H1 (cell line): Measurements from ENCODE around the gene CRACDL. TPM values are rescaled to one million over a fixed set of nuclear protein-coding genes. Genes with fewer than 3 reads are reported as not detected.

ENCODE experiments used
- CTCF ChIA-PET: fragments of 300-600 bp; sonication (Branson Sonifier 250); formaldehyde crosslinking; loops from one replicate; lab custom pipeline; 2021; ENCODE audit not compliant: partially characterized antibody; lab: Charles Lee
- POLR2A ChIA-PET: fragments of 300-600 bp; sonication (Branson Sonifier 250); formaldehyde crosslinking; loops from one replicate; lab custom pipeline; 2021; ENCODE audit warnings: inconsistent platforms; ENCODE audit not compliant: partially characterized antibody; lab: Charles Lee
- DNase-seq, 2 experiments: peaks; one replicate each; pipeline versions ENCODE4 v3.0.0 to v3.0.0-alpha.2; 2010 to 2022; ENCODE audit warnings: low spot score in 2 of 2, low read depth in 1 of 2, mixed read lengths in 1 of 2
- FAIRE-seq: peaks from 2 replicates; lab custom pipeline; 2011; peaks lifted over from hg19 to GRCh38; lab: Jason Lieb, UNC
- H2AFZ ChIP-seq: 2 replicates; pipeline ENCODE4 v1.8.1; 2012; ENCODE audit warnings: low read length, inconsistent platforms
- H2AK5ac ChIP-seq: 2 replicates; pipeline ENCODE4 v1.6.1; 2013; ENCODE audit warnings: low read depth, low read length
- H2BK120ac ChIP-seq: replicated peaks from 2 replicates; pipeline ENCODE3; 2013; ENCODE audit warnings: low read depth, low read length, inconsistent platforms
- H2BK12ac ChIP-seq: 2 replicates; pipeline ENCODE4 v1.6.1; 2013; ENCODE audit warnings: low read depth, low read length
- H2BK15ac ChIP-seq: 2 replicates; pipeline ENCODE4 v1.6.1; 2013; ENCODE audit warnings: low read length
- H2BK20ac ChIP-seq: 2 replicates; pipeline ENCODE4 v1.6.1; 2013; ENCODE audit warnings: low read length
- H2BK5ac ChIP-seq: 2 replicates; pipeline ENCODE4 v1.6.1; 2013; ENCODE audit warnings: low read depth, low read length
- H3K14ac ChIP-seq: 2 replicates; pipeline ENCODE4 v1.6.1; 2013; ENCODE audit warnings: inconsistent platforms; ENCODE audit not compliant: insufficient read length
- H3K18ac ChIP-seq: 2 replicates; pipeline ENCODE4 v1.6.1; 2013; ENCODE audit warnings: low read length; ENCODE audit errors: extremely low read depth
- H3K23ac ChIP-seq: 2 replicates; pipeline ENCODE4 v1.6.1; 2013; ENCODE audit warnings: inconsistent platforms; ENCODE audit not compliant: insufficient read length
- H3K23me2 ChIP-seq: 2 replicates; pipeline ENCODE4 v1.6.1; 2013; ENCODE audit warnings: low read depth, low read length
- H3K27ac ChIP-seq: 2 replicates; pipeline ENCODE4 v1.6.1; 2011; ENCODE audit warnings: low read depth, low read length, inconsistent platforms
- H3K27me3 ChIP-seq, 4 experiments: replicated peaks in 1 of 4; 1 replicate in 1 of 4; 2 replicates in 3 of 4; pipeline versions ENCODE4 v1.6.1 to v1.8.1; 2011 to 2013; ENCODE audit warnings: low read length in 3 of 4, mild to moderate bottlenecking in 3 of 4, inconsistent platforms in 2 of 4, mixed read lengths in 2 of 4, moderate library complexity in 1 of 4; ENCODE audit not compliant: control insufficient read depth in 3 of 4, insufficient read depth in 3 of 4; ENCODE audit errors: extremely low read depth in 1 of 4
- H3K36me3 ChIP-seq, 4 experiments: 2 replicates each; pipeline versions ENCODE4 v1.6.1 to v1.8.1; 2011 to 2013; ENCODE audit warnings: mild to moderate bottlenecking in 4 of 4, low read length in 3 of 4, moderate library complexity in 2 of 4, control low read depth in 1 of 4, inconsistent platforms in 1 of 4; ENCODE audit not compliant: insufficient read depth in 4 of 4, control insufficient read depth in 2 of 4
- H3K4ac ChIP-seq: replicated peaks from 2 replicates; pipeline ENCODE3; 2013; ENCODE audit warnings: low read length, low read depth, mixed read lengths, inconsistent platforms; ENCODE audit not compliant: insufficient read length
- H3K4me1 ChIP-seq, 4 experiments: replicated peaks in 1 of 4; 1 replicate in 1 of 4; 2 replicates in 3 of 4; pipeline versions ENCODE4 v1.6.1 to v1.8.1; 2011 to 2013; ENCODE audit warnings: low read length in 3 of 4, inconsistent platforms in 2 of 4, mixed read lengths in 1 of 4; ENCODE audit not compliant: insufficient read depth in 4 of 4, control insufficient read depth in 3 of 4
- H3K4me2 ChIP-seq, 2 experiments: 2 replicates each; pipeline versions ENCODE4 v1.6.1 to v1.8.1; 2011 to 2013; ENCODE audit warnings: low read depth in 2 of 2, low read length in 2 of 2, control low read depth in 1 of 2, inconsistent platforms in 1 of 2, mild to moderate bottlenecking in 1 of 2; ENCODE audit not compliant: insufficient read depth in 1 of 2
- H3K4me3 ChIP-seq, 4 experiments: fragments of 200-600, 300-600 bp in 1 of 4; sonication (generic), shearing (Covaris generic), sonication (Bioruptor Twin) in 1 of 4; 2 replicates each; pipeline versions ENCODE4 v1.5.1 to v1.8.1; 2011 to 2016; ENCODE audit warnings: low read length in 4 of 4, low read depth in 3 of 4, control low read depth in 2 of 4, inconsistent platforms in 2 of 4, mild to moderate bottlenecking in 2 of 4, mixed read lengths in 1 of 4, moderate library complexity in 1 of 4; ENCODE audit not compliant: insufficient read depth in 2 of 4; ENCODE audit errors: extremely low read depth in 1 of 4
- H3K56ac ChIP-seq: replicated peaks from 2 replicates; pipeline ENCODE3; 2013; ENCODE audit warnings: low read depth, mild to moderate bottlenecking, mixed read lengths, low read length, inconsistent platforms; ENCODE audit not compliant: insufficient read length
- H3K79me1 ChIP-seq: 2 replicates; pipeline ENCODE4 v1.6.1; 2013; ENCODE audit warnings: low read depth, low read length, control low read depth
- H3K79me2 ChIP-seq, 2 experiments: 2 replicates each; pipeline versions ENCODE4 v1.6.1 to v1.8.1; 2012 to 2013; ENCODE audit warnings: low read length in 2 of 2, mild to moderate bottlenecking in 2 of 2, inconsistent platforms in 1 of 2; ENCODE audit not compliant: insufficient read depth in 2 of 2, control insufficient read depth in 1 of 2
- H3K9ac ChIP-seq, 4 experiments: replicated peaks in 1 of 4; 1 replicate in 1 of 4; 2 replicates in 3 of 4; pipeline versions ENCODE4 v1.6.1 to v1.8.1; 2011 to 2013; ENCODE audit warnings: low read depth in 3 of 4, low read length in 3 of 4, control low read depth in 2 of 4, mild to moderate bottlenecking in 2 of 4, moderate library complexity in 2 of 4, inconsistent platforms in 1 of 4; ENCODE audit errors: extremely low read depth in 1 of 4
- H3K9me3 ChIP-seq, 2 experiments: 2 replicates each; pipeline versions ENCODE4 v1.6.1 to v1.8.1; 2012 to 2013; ENCODE audit warnings: mild to moderate bottlenecking in 2 of 2, moderate library complexity in 2 of 2, control low read depth in 1 of 2, inconsistent platforms in 1 of 2, low read depth in 1 of 2, low read length in 1 of 2, mixed read lengths in 1 of 2; ENCODE audit not compliant: insufficient read depth in 2 of 2
- H4K20me1 ChIP-seq, 2 experiments: replicated peaks in 1 of 2; 2 replicates each; pipeline versions ENCODE3 to v1.8.1; 2011 to 2013; ENCODE audit warnings: inconsistent platforms in 2 of 2, low read length in 2 of 2, mild to moderate bottlenecking in 1 of 2; ENCODE audit not compliant: insufficient read depth in 2 of 2, control insufficient read depth in 1 of 2
- H4K5ac ChIP-seq: 2 replicates; pipeline ENCODE4 v1.6.1; 2013; ENCODE audit warnings: low read length, low read depth, mixed read lengths, inconsistent platforms; ENCODE audit not compliant: insufficient read length
- H4K8ac ChIP-seq: 2 replicates; pipeline ENCODE4 v1.8.0; 2013; ENCODE audit warnings: mild to moderate bottlenecking, moderate library complexity, low read length, inconsistent platforms; ENCODE audit not compliant: insufficient read depth; ENCODE audit errors: extremely low read depth
- H4K91ac ChIP-seq: replicated peaks from 2 replicates; pipeline ENCODE3; 2013; ENCODE audit warnings: low read length, mixed read lengths, inconsistent platforms; ENCODE audit not compliant: insufficient read length
- BRCA1 ChIP-seq: IDR thresholded peaks from 2 replicates; pipeline ENCODE4 v1.6.1; 2012; ENCODE audit warnings: low read depth, low read length, improper control_type of control experiment
- CBX5 ChIP-seq: fragments of 300-800, 300-1000 bp; sonication (generic); IDR thresholded peaks from 2 replicates; pipeline ENCODE4 v1.7.1; 2016; ENCODE audit warnings: antibody characterized with exemption, low read length, low read depth
- CEBPB ChIP-seq: IDR thresholded peaks from 2 replicates; pipeline ENCODE4 v1.6.1; 2012; ENCODE audit warnings: low read depth, low read length
- CHD1 ChIP-seq: IDR thresholded peaks from 2 replicates; pipeline ENCODE4 v1.6.1; 2012; ENCODE audit warnings: low read depth, low read length, improper control_type of control experiment
- CREB1 ChIP-seq: IDR thresholded peaks from 2 replicates; pipeline ENCODE4 v1.6.1; 2012; ENCODE audit warnings: inconsistent platforms
- E2F6 ChIP-seq: IDR thresholded peaks from 2 replicates; pipeline ENCODE4 v1.6.1; 2012; ENCODE audit warnings: inconsistent platforms
- EGR1 ChIP-seq: IDR thresholded peaks from 2 replicates; pipeline ENCODE4 v1.6.1; 2011; ENCODE audit warnings: low read depth, low read length, borderline replicate concordance
- EP300 ChIP-seq, 2 experiments: IDR thresholded peaks; 1 replicate in 1 of 2; 2 replicates in 1 of 2; pipeline ENCODE4 v1.6.1; 2011 to 2012; ENCODE audit warnings: low read depth in 2 of 2, low read length in 2 of 2, mild to moderate bottlenecking in 2 of 2, borderline replicate concordance in 1 of 2, inconsistent platforms in 1 of 2, moderate library complexity in 1 of 2
- NRF1 ChIP-seq: IDR thresholded peaks from 2 replicates; pipeline ENCODE4 v1.6.1; 2011; ENCODE audit warnings: mild to moderate bottlenecking, low read depth, low read length, improper control_type of control experiment
- PHF8 ChIP-seq: fragments of 200-600 bp; sonication (generic); conservative IDR thresholded peaks from 2 replicates; pipeline ENCODE4 v1.7.1; 2012; ENCODE audit warnings: low read depth, mild to moderate bottlenecking, inconsistent platforms, low read length, moderate library complexity
- POLR2A ChIP-seq, 2 experiments: IDR thresholded peaks; 1 replicate in 1 of 2; 2 replicates in 1 of 2; pipeline ENCODE4 v1.6.1; 2011; ENCODE audit warnings: low read depth in 2 of 2, low read length in 2 of 2, mild to moderate bottlenecking in 2 of 2; ENCODE audit errors: control extremely low read depth in 1 of 2
- RFX5 ChIP-seq: IDR thresholded peaks from 2 replicates; pipeline ENCODE4 v1.6.1; 2011; ENCODE audit warnings: low read depth, low read length, improper control_type of control experiment, borderline replicate concordance
- TCF12 ChIP-seq: IDR thresholded peaks from 2 replicates; pipeline ENCODE4 v1.6.1; 2011; ENCODE audit warnings: low read depth, mild to moderate bottlenecking, low read length
- WGBS, 2 experiments: shearing (Covaris generic) in 1 of 2; methylation state at CpG; one replicate each; pipeline versions ENCODE4 v1.1.6 to v1.1.7; 2013 to 2015; ENCODE audit warnings: low lambda C conversion rate in 2 of 2, mixed read lengths in 2 of 2, inconsistent platforms in 1 of 2, low coverage in 1 of 2, missing lambda C conversion rate in 1 of 2; ENCODE audit not compliant: insufficient replicate concordance in 2 of 2, insufficient coverage in 1 of 2, insufficient read length in 1 of 2; ENCODE audit errors: extremely low coverage in 1 of 2, missing lambda C conversion rate in 1 of 2; 5-methylcytosine and 5-hydroxymethylcytosine counted together
- polyA plus RNA-seq, 7 experiments: library from polyadenylated mRNA; depleted of rRNA in 3 of 7; stranded (reverse) in 5 of 7; unstranded in 2 of 7; fragments of >200 nt in 5 of 7; fragments of 200-250 nt in 2 of 7; gene quantifications; 1 replicate in 5 of 7; 2 replicates in 1 of 7; 4 replicates in 1 of 7; pipeline versions ENCODE4 v1.2.1 to v1.2.3, GENCODE V29; 2011 to 2013; ENCODE audit warnings: missing spikeins in 2 of 7, mixed read lengths in 2 of 7
- total RNA-seq: library from RNA; stranded (reverse); fragmentation: NEBNext Ultra II Directional; extraction: Animal tissue kit (Norgen Biotek cat#: 25700); gene quantifications from 2 replicates; pipeline ENCODE4 v1.2.1, GENCODE V29; 2021

The CRACDL gene
- total and polyA plus RNA-seq, 2 of the 8 experiments (the other 6 are each of a cell fraction or from before 2014, with no cell fraction given): 0.07 to 0.38 TPM

GRCh38 chr2:98821629-98822135, 114.3 kb downstream of the CRACDL start:
- no peak for FAIRE-seq
- no peak for TF ChIP-seq CREB1
- no peak for TF ChIP-seq PHF8
- TF ChIP-seq EGR1: no peak
- TF ChIP-seq EP300 (IDR thresholded peaks at IDR 0.05; ENCODE audit: borderline replicate concordance in 1 of 2, low read depth in 2 of 2, low read length in 2 of 2): no peak
- no peak for TF ChIP-seq CHD1
- TF ChIP-seq NRF1: no peak
- TF ChIP-seq TCF12: no peak
- TF ChIP-seq POLR2A (IDR thresholded peaks at IDR 0.05; ENCODE audit: control extremely low read depth in 1 of 2, low read depth in 2 of 2, low read length in 2 of 2): no peak
- no peak for TF ChIP-seq BRCA1
- TF ChIP-seq CEBPB: no peak
- TF ChIP-seq RFX5: no peak
- no peak for TF ChIP-seq CBX5
- no peak for TF ChIP-seq E2F6
- TF ChIP-seq, all 59 proteins: peak for 0
- Histone ChIP-seq H2BK120ac (no peak overlapping the region), H3K27me3 (peaks cover 13 to 36% (median 27%) of the 10 kb centered on the region in 4 experiments), H3K18ac (no peak overlapping the region), H4K5ac (no peak overlapping the region), H3K9me3 (peaks cover 0 to 8% of the 10 kb centered on the region in 2 experiments; a peak in 3 of 4 replicates), H3K27ac (no peak overlapping the region), H4K8ac (no peak overlapping the region), H2AK5ac (no peak overlapping the region), H3K36me3 (peaks cover 0 to 8% (median 0%) of the 10 kb centered on the region in 4 experiments; a peak in 2 of 8 replicates), H3K79me1 (no peaks in the 10 kb centered on the region), H4K91ac (no peak overlapping the region), H2AFZ (no peak overlapping the region), H3K14ac (no peak overlapping the region), H3K23me2 (peaks cover 5% of the 10 kb centered on the region; the same call in 1 of the 2 replicates), H4K20me1 (no peaks in the 10 kb centered on the region), H2BK20ac (no peak overlapping the region), H3K4me3 (no peak overlapping the region), H2BK15ac (no peak overlapping the region), H3K23ac (no peak overlapping the region), H3K4me2 (no peak overlapping the region), H3K56ac (no peak overlapping the region), H2BK5ac (no peak overlapping the region), H3K4ac (no peak overlapping the region), H3K9ac (no peak overlapping the region), H2BK12ac (no peak overlapping the region), H3K4me1 (no peaks in the 10 kb centered on the region), H3K79me2 (no peaks in the 10 kb centered on the region)
- CTCF ChIA-PET: interaction anchor here (0.7 to 2.3 kb wide), 6 partner anchors 10 to 393 kb away, joined by 3 to 8 read pairs (median 3); no protein-coding TSS in a partner anchor
- WGBS, 2 experiments: 93% methylated on average over 25 of the region's 38 CpGs; no CpG with 5 or more reads in 1 of the 2 experiments
- DNase-seq: no peak
- POLR2A ChIA-PET: no interaction called here
